ENCODE data around the gene PPIL1.

The PPIL1 gene

GRCh38 chr6:36888654-36889481, 14.3 kb upstream of the PPIL1 start:
- no peak for DNase-seq

GRCh38 chr6:36888115-36888643, 13.6 kb upstream of the PPIL1 start:
- DNase-seq: no peak

- no peak for DNase-seq
Measured at GRCh38 chr6:36886950-36887618, 12.5 kb upstream of the PPIL1 start.

- DNase-seq: peak; percentile 98
Measured at GRCh38 chr6:36885461-36886401, 11.1 kb upstream of the PPIL1 start, which contains the start of gene C6orf89. Gene C6orf89 (plus strand): TSS chr6:36885952. CDS start chr6:36899445, 13,493 bp downstream.

- DNase-seq: no peak
Measured at GRCh38 chr6:36884610-36885009, 10.0 kb upstream of the PPIL1 start.

- no peak for DNase-seq
Measured at GRCh38 chr6:36875250-36875633, 639 bp upstream of the PPIL1 start.

GRCh38 chr6:36873612-36874442, 776 bp downstream of the PPIL1 start:
- DNase-seq: no peak

GRCh38 chr6:36873115-36873514, 1.5 kb downstream of the PPIL1 start:
- DNase-seq: no peak

GRCh38 chr6:36871686-36872085, 2.9 kb downstream of the PPIL1 start:
- DNase-seq: no peak

- DNase-seq: no peak
Measured at GRCh38 chr6:36867471-36868224, 7.0 kb downstream of the PPIL1 start.

- no peak for DNase-seq
Measured at GRCh38 chr6:36865835-36866234, 8.8 kb downstream of the PPIL1 start.

GRCh38 chr6:36863670-36864540, 10.7 kb downstream of the PPIL1 start:
- no peak for DNase-seq

GRCh38 chr6:36862848-36863382, 11.7 kb downstream of the PPIL1 start:
- no peak for DNase-seq

GRCh38 chr6:36862164-36862847, 12.3 kb downstream of the PPIL1 start:
- DNase-seq: no peak

- DNase-seq: no peak
Measured at GRCh38 chr6:36860126-36860525, 14.5 kb downstream of the PPIL1 start.

- no peak for DNase-seq
Measured at GRCh38 chr6:36858407-36858981, 16.1 kb downstream of the PPIL1 start.

GRCh38 chr6:36857325-36857724, 17.3 kb downstream of the PPIL1 start:
- DNase-seq: no peak

- DNase-seq: no peak
Measured at GRCh38 chr6:36856277-36856676, 18.3 kb downstream of the PPIL1 start.

- DNase-seq: no peak
Measured at GRCh38 chr6:36855750-36856149, 18.9 kb downstream of the PPIL1 start.

Measured in effector CD8-positive, alpha-beta T cell (primary cell).